GM21825 (cell line): Measurements from ENCODE around the gene CDH18.

Source experiments
- ATAC-seq: cut with Tn5 transposase; IDR thresholded peaks from one replicate; pipeline ENCODE4 v1.9.1; 2021; ENCODE audit warnings: mild to moderate bottlenecking, moderate library complexity; ENCODE audit not compliant: unreplicated experiment

CDH18 gene

GRCh38 chr5:19488786-19489185 is 499.2 kb downstream of the CDH18 start:
- ATAC-seq = no peak

GRCh38 chr5:19487480-19487879 is 500.5 kb downstream of the CDH18 start:
- ATAC-seq = no peak

- ATAC-seq = no peak
Measured at GRCh38 chr5:19479562-19479961, 508.4 kb downstream of the CDH18 start.

GRCh38 chr5:19462019-19462418 is 526.0 kb downstream of the CDH18 start:
- no peak for ATAC-seq

- ATAC-seq = no peak
Measured at GRCh38 chr5:19424506-19424905, 563.5 kb downstream of the CDH18 start.
